HepG2 (cell line): ENCODE results near the gene CPSF6.
"Not testable (repeated sequence)": the region's sequence is repeated elsewhere in the genome, so short reads cannot be mapped to it uniquely, and the experiment has no call there.

Source experiments
- GMEB1 ChIP-seq: sonication (generic); formaldehyde crosslinking; IDR thresholded peaks from 2 replicates; pipeline ENCODE4 v1.5.1; 2020; ENCODE audit warnings: missing genetic modification reagents, mild to moderate bottlenecking, borderline replicate concordance
- NR2F6 ChIP-seq, 2 experiments: IDR thresholded peaks; 2 replicates each; pipeline ENCODE4 v1.6.1; 2016; ENCODE audit warnings: antibody characterized with exemption in 1 of 2, mild to moderate bottlenecking in 1 of 2
- YY1 ChIP-seq: IDR thresholded peaks from 2 replicates; pipeline ENCODE4 v1.6.1; 2011; ENCODE audit warnings: low read length, low read depth, moderate library complexity, mild to moderate bottlenecking; ENCODE audit not compliant: insufficient read depth, insufficient replicate concordance
- TF ChIP-seq, protein P1 (sequence below): sonication (generic); formaldehyde crosslinking; IDR thresholded peaks from 2 replicates; pipeline ENCODE4 v1.5.0; 2020; ENCODE audit warnings: mild to moderate bottlenecking, missing genetic modification reagents, moderate library complexity
- TF ChIP-seq, protein P2 (sequence below): IDR thresholded peaks from 2 replicates; pipeline ENCODE4 v1.6.1; 2012; ENCODE audit warnings: inconsistent platforms

- TF ChIP-seq, protein P1, sequence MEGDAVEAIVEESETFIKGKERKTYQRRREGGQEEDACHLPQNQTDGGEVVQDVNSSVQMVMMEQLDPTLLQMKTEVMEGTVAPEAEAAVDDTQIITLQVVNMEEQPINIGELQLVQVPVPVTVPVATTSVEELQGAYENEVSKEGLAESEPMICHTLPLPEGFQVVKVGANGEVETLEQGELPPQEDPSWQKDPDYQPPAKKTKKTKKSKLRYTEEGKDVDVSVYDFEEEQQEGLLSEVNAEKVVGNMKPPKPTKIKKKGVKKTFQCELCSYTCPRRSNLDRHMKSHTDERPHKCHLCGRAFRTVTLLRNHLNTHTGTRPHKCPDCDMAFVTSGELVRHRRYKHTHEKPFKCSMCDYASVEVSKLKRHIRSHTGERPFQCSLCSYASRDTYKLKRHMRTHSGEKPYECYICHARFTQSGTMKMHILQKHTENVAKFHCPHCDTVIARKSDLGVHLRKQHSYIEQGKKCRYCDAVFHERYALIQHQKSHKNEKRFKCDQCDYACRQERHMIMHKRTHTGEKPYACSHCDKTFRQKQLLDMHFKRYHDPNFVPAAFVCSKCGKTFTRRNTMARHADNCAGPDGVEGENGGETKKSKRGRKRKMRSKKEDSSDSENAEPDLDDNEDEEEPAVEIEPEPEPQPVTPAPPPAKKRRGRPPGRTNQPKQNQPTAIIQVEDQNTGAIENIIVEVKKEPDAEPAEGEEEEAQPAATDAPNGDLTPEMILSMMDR, result not testable (repeated sequence)
- not testable (repeated sequence) for TF ChIP-seq GMEB1 (CRISPR knock-in tag); YY1; NR2F6 (IDR thresholded peaks at IDR 0.05); NR2F6 (CRISPR knock-in tag; IDR thresholded peaks at IDR 0.05)
- TF ChIP-seq, protein P2, sequence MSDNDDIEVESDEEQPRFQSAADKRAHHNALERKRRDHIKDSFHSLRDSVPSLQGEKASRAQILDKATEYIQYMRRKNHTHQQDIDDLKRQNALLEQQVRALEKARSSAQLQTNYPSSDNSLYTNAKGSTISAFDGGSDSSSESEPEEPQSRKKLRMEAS, result not testable (repeated sequence)
These were observed 39.4 kb upstream of the CPSF6 start for GRCh38 chr12:69199976-69200375.
